K562 (cell line): Measurements from ENCODE around the gene BRD3OS.

Experiments
- CAMTA2 ChIP-seq: fragments of 250-450 bp; sonication (Bioruptor Pico); conservative IDR thresholded peaks from 2 replicates; pipeline ENCODE4 v1.5.1; 2022
- CBX2 ChIP-seq: fragments of 200-600 bp; sonication (generic); IDR thresholded peaks from one replicate; pipeline ENCODE4 v1.6.1; 2012; ENCODE audit warnings: mild to moderate bottlenecking, low read length, inconsistent platforms; ENCODE audit not compliant: insufficient read depth, poor library complexity, severe bottlenecking
- EZH2 ChIP-seq: IDR thresholded peaks from 2 replicates; pipeline ENCODE4 v1.6.1; 2012; ENCODE audit warnings: low read depth, mild to moderate bottlenecking, inconsistent platforms, low read length, borderline replicate concordance
- JUN ChIP-seq, 2 experiments: sonication (generic) in 1 of 2; formaldehyde crosslinking in 1 of 2; IDR thresholded peaks; 2 replicates each; pipeline versions ENCODE4 v1.6.1 to v1.8.0; 2012 to 2022; ENCODE audit warnings: borderline replicate concordance in 2 of 2, mild to moderate bottlenecking in 2 of 2, improper control_type of control experiment in 1 of 2, low read depth in 1 of 2, low read length in 1 of 2, missing genetic modification reagents in 1 of 2
- MAFG ChIP-seq: fragments of 450-650 bp; conservative IDR thresholded peaks from 2 replicates; pipeline ENCODE4 v1.6.1; 2016; ENCODE audit warnings: missing genetic modification characterization, missing compliant biosample characterization
- NR2C2 ChIP-seq, 2 experiments: fragments of 200-800 bp in 1 of 2; sonication (Bioruptor generic) in 1 of 2; sonication (generic) in 1 of 2; formaldehyde crosslinking in 1 of 2; IDR thresholded peaks; 2 replicates each; pipeline versions ENCODE4 v1.6.1 to v1.8.0; 2016 to 2022; ENCODE audit warnings: mild to moderate bottlenecking in 1 of 2, missing compliant biosample characterization in 1 of 2, missing genetic modification characterization in 1 of 2, missing genetic modification reagents in 1 of 2
- PKNOX1 ChIP-seq: fragments of 450-650 bp; IDR thresholded peaks from 2 replicates; pipeline ENCODE4 v1.6.1; 2016
- POLR2A ChIP-seq: fragments of 450-650 bp; conservative IDR thresholded peaks from 2 replicates; pipeline ENCODE4 v1.6.1; 2016
- RBBP5 ChIP-seq: fragments of 200-600 bp; sonication (generic); IDR thresholded peaks from 2 replicates; pipeline ENCODE4 v1.6.1; 2012; ENCODE audit warnings: borderline replicate concordance, mild to moderate bottlenecking, low read length, control low read depth, inconsistent platforms; ENCODE audit not compliant: insufficient read depth, poor library complexity, severe bottlenecking
- SMC3 ChIP-seq: conservative IDR thresholded peaks from 2 replicates; pipeline ENCODE4 v1.6.1; 2011; ENCODE audit warnings: low read depth, low read length, improper control_type of control experiment; ENCODE audit not compliant: insufficient read depth
- ZNF76 ChIP-seq: fragments of 250-450 bp; sonication (Bioruptor Pico); IDR thresholded peaks from 2 replicates; pipeline ENCODE4 v1.4.0; 2020; ENCODE audit warnings: mild to moderate bottlenecking, moderate library complexity, borderline replicate concordance
- TF ChIP-seq, protein P1 (sequence below), 3 experiments: IDR thresholded peaks in 2 of 3; conservative IDR thresholded peaks in 1 of 3; 2 replicates each; pipeline ENCODE4 v1.5.1; 2011 to 2012; ENCODE audit warnings: low read length in 3 of 3, mild to moderate bottlenecking in 3 of 3, control low read depth in 2 of 3, improper control_type of control experiment in 1 of 3, inconsistent platforms in 1 of 3, low read depth in 1 of 3, mixed read lengths in 1 of 3, moderate library complexity in 1 of 3; ENCODE audit not compliant: insufficient read depth in 2 of 3
- TF ChIP-seq, protein P2 (sequence below), 2 experiments: fragments of 450-650 bp; conservative IDR thresholded peaks; 2 replicates each; pipeline ENCODE4 v1.6.1; 2017; ENCODE audit warnings: mild to moderate bottlenecking in 2 of 2, moderate library complexity in 2 of 2
- TF ChIP-seq, protein P3 (sequence below): fragments of 250-450 bp; sonication (Bioruptor Pico); IDR thresholded peaks from 2 replicates; pipeline ENCODE4 v1.5.0; 2021

- TF ChIP-seq, protein P1, sequence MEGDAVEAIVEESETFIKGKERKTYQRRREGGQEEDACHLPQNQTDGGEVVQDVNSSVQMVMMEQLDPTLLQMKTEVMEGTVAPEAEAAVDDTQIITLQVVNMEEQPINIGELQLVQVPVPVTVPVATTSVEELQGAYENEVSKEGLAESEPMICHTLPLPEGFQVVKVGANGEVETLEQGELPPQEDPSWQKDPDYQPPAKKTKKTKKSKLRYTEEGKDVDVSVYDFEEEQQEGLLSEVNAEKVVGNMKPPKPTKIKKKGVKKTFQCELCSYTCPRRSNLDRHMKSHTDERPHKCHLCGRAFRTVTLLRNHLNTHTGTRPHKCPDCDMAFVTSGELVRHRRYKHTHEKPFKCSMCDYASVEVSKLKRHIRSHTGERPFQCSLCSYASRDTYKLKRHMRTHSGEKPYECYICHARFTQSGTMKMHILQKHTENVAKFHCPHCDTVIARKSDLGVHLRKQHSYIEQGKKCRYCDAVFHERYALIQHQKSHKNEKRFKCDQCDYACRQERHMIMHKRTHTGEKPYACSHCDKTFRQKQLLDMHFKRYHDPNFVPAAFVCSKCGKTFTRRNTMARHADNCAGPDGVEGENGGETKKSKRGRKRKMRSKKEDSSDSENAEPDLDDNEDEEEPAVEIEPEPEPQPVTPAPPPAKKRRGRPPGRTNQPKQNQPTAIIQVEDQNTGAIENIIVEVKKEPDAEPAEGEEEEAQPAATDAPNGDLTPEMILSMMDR (IDR thresholded peaks at IDR 0.05 in 2 of 3, conservative IDR thresholded peaks at IDR 0.05 in 1 of 3; ENCODE audit: insufficient read depth in 2 of 3, low read depth in 1 of 3, low read length in 3 of 3): no peak
- TF ChIP-seq POLR2A (no peak), PKNOX1 (no peak), NR2C2 (CRISPR knock-in tag; IDR thresholded peaks at IDR 0.05) (no peak), NR2C2 (tag; IDR thresholded peaks at IDR 0.05) (no peak), MAFG (tag) (no peak), RBBP5 (no peak), CAMTA2 (CRISPR knock-in tag) (no peak), SMC3 (no peak), ZNF76 (no peak), JUN (IDR thresholded peaks at IDR 0.05; ENCODE audit: borderline replicate concordance, low read depth, low read length) (no peak), JUN (CRISPR knock-in tag; IDR thresholded peaks at IDR 0.05; ENCODE audit: borderline replicate concordance) (no peak), EZH2 (no peak), CBX2 (no peak)
- TF ChIP-seq, protein P2, sequence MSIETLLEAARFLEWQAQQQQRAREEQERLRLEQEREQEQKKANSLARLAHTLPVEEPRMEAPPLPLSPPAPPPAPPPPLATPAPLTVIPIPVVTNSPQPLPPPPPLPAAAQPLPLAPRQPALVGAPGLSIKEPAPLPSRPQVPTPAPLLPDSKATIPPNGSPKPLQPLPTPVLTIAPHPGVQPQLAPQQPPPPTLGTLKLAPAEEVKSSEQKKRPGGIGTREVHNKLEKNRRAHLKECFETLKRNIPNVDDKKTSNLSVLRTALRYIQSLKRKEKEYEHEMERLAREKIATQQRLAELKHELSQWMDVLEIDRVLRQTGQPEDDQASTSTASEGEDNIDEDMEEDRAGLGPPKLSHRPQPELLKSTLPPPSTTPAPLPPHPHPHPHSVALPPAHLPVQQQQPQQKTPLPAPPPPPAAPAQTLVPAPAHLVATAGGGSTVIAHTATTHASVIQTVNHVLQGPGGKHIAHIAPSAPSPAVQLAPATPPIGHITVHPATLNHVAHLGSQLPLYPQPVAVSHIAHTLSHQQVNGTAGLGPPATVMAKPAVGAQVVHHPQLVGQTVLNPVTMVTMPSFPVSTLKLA (conservative IDR thresholded peaks at IDR 0.05): no peak
- TF ChIP-seq, protein P3, sequence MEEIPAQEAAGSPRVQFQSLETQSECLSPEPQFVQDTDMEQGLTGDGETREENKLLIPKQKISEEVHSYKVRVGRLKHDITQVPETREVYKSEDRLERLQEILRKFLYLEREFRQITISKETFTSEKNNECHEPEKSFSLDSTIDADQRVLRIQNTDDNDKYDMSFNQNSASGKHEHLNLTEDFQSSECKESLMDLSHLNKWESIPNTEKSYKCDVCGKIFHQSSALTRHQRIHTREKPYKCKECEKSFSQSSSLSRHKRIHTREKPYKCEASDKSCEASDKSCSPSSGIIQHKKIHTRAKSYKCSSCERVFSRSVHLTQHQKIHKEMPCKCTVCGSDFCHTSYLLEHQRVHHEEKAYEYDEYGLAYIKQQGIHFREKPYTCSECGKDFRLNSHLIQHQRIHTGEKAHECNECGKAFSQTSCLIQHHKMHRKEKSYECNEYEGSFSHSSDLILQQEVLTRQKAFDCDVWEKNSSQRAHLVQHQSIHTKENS (CRISPR knock-in tag): no peak
Observed at GRCh38 chr9:134059188-134059641, 33.9 kb downstream of the BRD3OS start.
